Measurements from ENCODE around the gene EXD2.
"Not testable (repeated sequence)": the region's sequence is repeated elsewhere in the genome, so short reads cannot be mapped to it uniquely, and the experiment has no call there.

EXD2 gene

GRCh38 chr14:69193721-69194120 is 2.4 kb downstream of the EXD2 start:
- no peak overlapping the region for H3K27ac ChIP-seq (ENCODE audit: insufficient read depth in 1 of 2, low read depth in 1 of 2, low read length in 2 of 2, poor library complexity in 1 of 2, severe bottlenecking in 2 of 2)
- H3K27me3 ChIP-seq (replicated peaks in 2 of 5; ENCODE audit: control insufficient read depth in 4 of 5, insufficient read depth in 5 of 5, low read length in 4 of 5): no peaks in the 10 kb centered on the region
- WGBS (ENCODE audit: insufficient coverage): 90% methylated on average over 4 of the region's 5 CpGs
- H3K9me3 ChIP-seq (ENCODE audit: control extremely low read depth in 1 of 5, control insufficient read depth in 4 of 5, insufficient read depth in 2 of 5, low read depth in 1 of 5, low read length in 4 of 5): no peaks in the 10 kb centered on the region
- H3K36me3 ChIP-seq (ENCODE audit: control insufficient read depth in 4 of 4, insufficient read depth in 4 of 4, low read length in 3 of 4): peaks cover 0 to 2% (median 0%) of the 10 kb centered on the region in 4 experiments
- H3K4me1 ChIP-seq (ENCODE audit: control extremely low read depth in 1 of 4, control insufficient read depth in 4 of 4, insufficient read depth in 4 of 4, low read length in 3 of 4): peaks cover 0 to 10% (median 6%) of the 10 kb centered on the region in 4 experiments
- no peak overlapping the region for H3K4me3 ChIP-seq (ENCODE audit: control insufficient read depth in 1 of 7, extremely low read depth in 1 of 7, insufficient read depth in 4 of 7, low read depth in 2 of 7, low read length in 6 of 7)
- ChIA-PET CTCF (no interaction called here), POLR2A (no interaction called here)
- no peak for DNase-seq

GRCh38 chr14:69199786-69200185 is 8.5 kb downstream of the EXD2 start:
- Histone ChIP-seq H3K27me3 (replicated peaks in 2 of 5; ENCODE audit: control insufficient read depth in 4 of 5, insufficient read depth in 5 of 5, low read length in 4 of 5) (no peaks in the 10 kb centered on the region), H3K4me1 (ENCODE audit: control extremely low read depth in 1 of 4, control insufficient read depth in 4 of 4, insufficient read depth in 4 of 4, low read length in 3 of 4) (peaks cover 0 to under 1% (median 0%) of the 10 kb centered on the region in 4 experiments), H3K9me3 (ENCODE audit: control extremely low read depth in 1 of 5, control insufficient read depth in 4 of 5, insufficient read depth in 2 of 5, low read depth in 1 of 5, low read length in 4 of 5) (no peaks in the 10 kb centered on the region), H3K4me3 (ENCODE audit: control insufficient read depth in 1 of 7, extremely low read depth in 1 of 7, insufficient read depth in 4 of 7, low read depth in 2 of 7, low read length in 6 of 7) (no peak overlapping the region), H3K36me3 (ENCODE audit: control insufficient read depth in 4 of 4, insufficient read depth in 4 of 4, low read length in 3 of 4) (peaks cover 0 to 2% (median 0%) of the 10 kb centered on the region in 4 experiments), H3K27ac (ENCODE audit: insufficient read depth in 1 of 2, low read depth in 1 of 2, low read length in 2 of 2, poor library complexity in 1 of 2, severe bottlenecking in 2 of 2) (no peak overlapping the region)
- WGBS (ENCODE audit: insufficient coverage): 100% methylated on average over 4 of the region's 10 CpGs
- DNase-seq: no peak
- ChIA-PET POLR2A (interaction anchor here (0.6 kb wide), 1 partner anchor 266 kb away, joined by 6 read pairs; no protein-coding TSS in a partner anchor), CTCF (no interaction called here)

- CTCF ChIA-PET: interaction anchor here (1.0 kb wide), 1 partner anchor 30 kb away, joined by 3 read pairs; no protein-coding TSS in a partner anchor
- no peak for DNase-seq
- no peak overlapping the region for H3K27ac ChIP-seq (ENCODE audit: insufficient read depth in 1 of 2, low read depth in 1 of 2, low read length in 2 of 2, poor library complexity in 1 of 2, severe bottlenecking in 2 of 2)
These were observed 13.5 kb downstream of the EXD2 start for GRCh38 chr14:69204753-69205152.

GRCh38 chr14:69207435-69208041 is 16.2 kb downstream of the EXD2 start:
- H3K36me3 ChIP-seq (ENCODE audit: control insufficient read depth in 4 of 4, insufficient read depth in 4 of 4, low read length in 3 of 4): peaks cover 0 to 15% (median 7%) of the 10 kb centered on the region in 4 experiments
- no peak for DNase-seq
- no peak overlapping the region for H3K4me3 ChIP-seq (ENCODE audit: control insufficient read depth in 1 of 7, extremely low read depth in 1 of 7, insufficient read depth in 4 of 7, low read depth in 2 of 7, low read length in 6 of 7)
- 86% methylated on average over 1 of the region's 7 CpGs for WGBS (ENCODE audit: insufficient coverage)
- POLR2A ChIA-PET: no interaction called here
- H3K27ac ChIP-seq (ENCODE audit: insufficient read depth in 1 of 2, low read depth in 1 of 2, low read length in 2 of 2, poor library complexity in 1 of 2, severe bottlenecking in 2 of 2): no peak overlapping the region
- H3K4me1 ChIP-seq (ENCODE audit: control extremely low read depth in 1 of 4, control insufficient read depth in 4 of 4, insufficient read depth in 4 of 4, low read length in 3 of 4): peaks cover 0 to 2% (median 0%) of the 10 kb centered on the region in 4 experiments
- CTCF ChIA-PET: interaction anchor here (1.8 kb wide), 1 partner anchor 76 kb away, joined by 6 read pairs; no protein-coding TSS in a partner anchor
- H3K9me3 ChIP-seq (ENCODE audit: control extremely low read depth in 1 of 5, control insufficient read depth in 4 of 5, insufficient read depth in 2 of 5, low read depth in 1 of 5, low read length in 4 of 5): no peaks in the 10 kb centered on the region
- H3K27me3 ChIP-seq (replicated peaks in 2 of 5; ENCODE audit: control insufficient read depth in 4 of 5, insufficient read depth in 5 of 5, low read length in 4 of 5): no peaks in the 10 kb centered on the region

More at GRCh38 chr14:69204753-69205152, 13.5 kb downstream of the EXD2 start:
- Histone ChIP-seq H3K4me1 (ENCODE audit: control extremely low read depth in 1 of 4, control insufficient read depth in 4 of 4, insufficient read depth in 4 of 4, low read length in 3 of 4) (peaks cover 0 to 2% (median 0%) of the 10 kb centered on the region in 4 experiments), H3K27me3 (replicated peaks in 2 of 5; ENCODE audit: control insufficient read depth in 4 of 5, insufficient read depth in 5 of 5, low read length in 4 of 5) (no peaks in the 10 kb centered on the region), H3K4me3 (ENCODE audit: control insufficient read depth in 1 of 7, extremely low read depth in 1 of 7, insufficient read depth in 4 of 7, low read depth in 2 of 7, low read length in 6 of 7) (no peak overlapping the region), H3K9me3 (ENCODE audit: control extremely low read depth in 1 of 5, control insufficient read depth in 4 of 5, insufficient read depth in 2 of 5, low read depth in 1 of 5, low read length in 4 of 5) (no peaks in the 10 kb centered on the region), H3K36me3 (ENCODE audit: control insufficient read depth in 4 of 4, insufficient read depth in 4 of 4, low read length in 3 of 4) (peaks cover 0 to 2% (median 0%) of the 10 kb centered on the region in 4 experiments)
- POLR2A ChIA-PET: interaction anchor here (0.5 kb wide), 1 partner anchor 9 kb away, joined by 3 read pairs; no protein-coding TSS in a partner anchor

GRCh38 chr14:69208666-69209065 is 17.4 kb downstream of the EXD2 start:
- no peaks in the 10 kb centered on the region for H3K9me3 ChIP-seq (ENCODE audit: control extremely low read depth in 1 of 5, control insufficient read depth in 4 of 5, insufficient read depth in 2 of 5, low read depth in 1 of 5, low read length in 4 of 5)
- H3K4me3 ChIP-seq (ENCODE audit: control insufficient read depth in 1 of 7, extremely low read depth in 1 of 7, insufficient read depth in 4 of 7, low read depth in 2 of 7, low read length in 6 of 7): no peak overlapping the region
- H3K4me1 ChIP-seq (ENCODE audit: control extremely low read depth in 1 of 4, control insufficient read depth in 4 of 4, insufficient read depth in 4 of 4, low read length in 3 of 4): peaks cover 0 to 2% (median 0%) of the 10 kb centered on the region in 4 experiments
- no peak for DNase-seq
- peaks cover 0 to 21% (median 8%) of the 10 kb centered on the region in 4 experiments for H3K36me3 ChIP-seq (ENCODE audit: control insufficient read depth in 4 of 4, insufficient read depth in 4 of 4, low read length in 3 of 4)
- no peaks in the 10 kb centered on the region for H3K27me3 ChIP-seq (replicated peaks in 2 of 5; ENCODE audit: control insufficient read depth in 4 of 5, insufficient read depth in 5 of 5, low read length in 4 of 5)
- POLR2A ChIA-PET: interaction anchor here (0.6 kb wide), 1 partner anchor 53 kb away, joined by 3 read pairs; no protein-coding TSS in a partner anchor
- WGBS (ENCODE audit: insufficient coverage): 82% methylated on average over 3 of the region's 5 CpGs
- CTCF ChIA-PET: no interaction called here
- no peak overlapping the region for H3K27ac ChIP-seq (ENCODE audit: insufficient read depth in 1 of 2, low read depth in 1 of 2, low read length in 2 of 2, poor library complexity in 1 of 2, severe bottlenecking in 2 of 2)

GRCh38 chr14:69214393-69214792 is 23.1 kb downstream of the EXD2 start:
- no peaks in the 10 kb centered on the region for H3K27me3 ChIP-seq (replicated peaks in 2 of 5; ENCODE audit: control insufficient read depth in 4 of 5, insufficient read depth in 5 of 5, low read length in 4 of 5)
- ChIA-PET CTCF (no interaction called here), POLR2A (no interaction called here)
- 100% methylated on average over 1 of the region's 2 CpGs for WGBS (ENCODE audit: insufficient coverage)
- no peaks in the 10 kb centered on the region for H3K9me3 ChIP-seq (ENCODE audit: control extremely low read depth in 1 of 5, control insufficient read depth in 4 of 5, insufficient read depth in 2 of 5, low read depth in 1 of 5, low read length in 4 of 5)
- no peak overlapping the region for H3K27ac ChIP-seq (ENCODE audit: insufficient read depth in 1 of 2, low read depth in 1 of 2, low read length in 2 of 2, poor library complexity in 1 of 2, severe bottlenecking in 2 of 2)
- H3K4me3 ChIP-seq (ENCODE audit: control insufficient read depth in 1 of 7, extremely low read depth in 1 of 7, insufficient read depth in 4 of 7, low read depth in 2 of 7, low read length in 6 of 7): no peak overlapping the region
- peaks cover 0 to 19% (median 8%) of the 10 kb centered on the region in 4 experiments for H3K36me3 ChIP-seq (ENCODE audit: control insufficient read depth in 4 of 4, insufficient read depth in 4 of 4, low read length in 3 of 4)
- no peaks in the 10 kb centered on the region for H3K4me1 ChIP-seq (ENCODE audit: control extremely low read depth in 1 of 4, control insufficient read depth in 4 of 4, insufficient read depth in 4 of 4, low read length in 3 of 4)
- no peak for DNase-seq

- CTCF ChIA-PET; H3K4me1 ChIP-seq (ENCODE audit: control extremely low read depth in 1 of 4, control insufficient read depth in 4 of 4, insufficient read depth in 4 of 4, low read length in 3 of 4); H3K9me3 ChIP-seq (ENCODE audit: control extremely low read depth in 1 of 5, control insufficient read depth in 4 of 5, insufficient read depth in 2 of 5, low read depth in 1 of 5, low read length in 4 of 5); H3K27ac ChIP-seq (ENCODE audit: insufficient read depth in 1 of 2, low read depth in 1 of 2, low read length in 2 of 2, poor library complexity in 1 of 2, severe bottlenecking in 2 of 2); H3K36me3 ChIP-seq (ENCODE audit: control insufficient read depth in 4 of 4, insufficient read depth in 4 of 4, low read length in 3 of 4); DNase-seq; H3K4me3 ChIP-seq (ENCODE audit: control insufficient read depth in 1 of 7, extremely low read depth in 1 of 7, insufficient read depth in 4 of 7, low read depth in 2 of 7, low read length in 6 of 7); POLR2A ChIA-PET; H3K27me3 ChIP-seq (replicated peaks in 2 of 5; ENCODE audit: control insufficient read depth in 4 of 5, insufficient read depth in 5 of 5, low read length in 4 of 5): not testable (repeated sequence)
- WGBS (ENCODE audit: insufficient coverage): no CpG with 5 or more reads among the region's 3 CpGs
These were observed 26.4 kb downstream of the EXD2 start for GRCh38 chr14:69217663-69218062.

Data from common myeloid progenitor, CD34-positive (primary cell).